GM21619 (cell line): ENCODE measurements around the gene INPP5J.
"Not testable (repeated sequence)": the region's sequence is repeated elsewhere in the genome, so short reads cannot be mapped to it uniquely, and the experiment has no call there.

Source experiments
- ATAC-seq: cut with Tn5 transposase; IDR thresholded peaks from one replicate; pipeline ENCODE4 v1.9.1; 2021; ENCODE audit not compliant: unreplicated experiment

INPP5J gene

DNA sequence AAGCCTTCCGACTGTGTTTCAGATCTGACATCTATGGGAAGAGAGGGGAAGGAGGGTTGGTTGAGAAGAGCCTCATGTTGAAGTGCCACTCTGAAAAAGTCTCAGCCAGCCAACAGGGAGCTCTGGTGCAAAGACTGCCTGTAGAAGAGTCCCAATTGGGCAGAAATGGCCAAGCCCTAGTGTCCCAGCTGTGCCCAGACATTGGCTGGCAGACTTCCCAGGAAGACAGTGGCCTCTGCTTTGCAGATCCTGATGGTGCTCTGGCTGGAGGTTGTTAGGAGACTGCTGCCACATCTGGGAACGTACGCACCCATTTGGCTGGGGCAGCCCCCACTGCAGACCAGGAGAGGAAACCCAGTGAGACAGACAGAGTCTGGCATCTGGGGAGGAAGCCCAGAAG lies 20.8 kb downstream of the INPP5J start:
- ATAC-seq: no peak

DNA sequence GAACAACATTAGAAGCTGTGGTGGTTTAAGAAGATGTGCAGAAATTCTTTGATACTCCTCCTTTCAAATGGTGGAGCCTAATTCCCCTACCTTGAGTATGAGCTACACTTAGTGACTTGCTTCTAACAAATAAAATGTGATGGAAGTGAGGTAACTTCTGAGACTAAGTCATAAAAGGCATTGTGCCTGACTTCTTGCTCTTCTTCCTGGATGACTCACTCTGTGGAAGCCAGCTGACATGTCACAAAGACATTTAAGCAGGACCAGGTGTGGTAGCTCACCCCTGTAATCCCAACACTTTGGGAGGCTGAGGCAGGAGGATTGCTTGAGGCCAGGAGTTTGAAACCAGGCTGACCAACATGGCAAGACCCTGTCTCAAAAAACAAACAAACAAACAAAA lies 21.5 kb downstream of the INPP5J start:
- no peak for ATAC-seq

GRCh38 chr22:31148488-31148887 lies 25.7 kb downstream of the INPP5J start:
- ATAC-seq: no peak

GRCh38 chr22:31148953-31149627 lies 26.3 kb downstream of the INPP5J start:
- no peak for ATAC-seq

DNA sequence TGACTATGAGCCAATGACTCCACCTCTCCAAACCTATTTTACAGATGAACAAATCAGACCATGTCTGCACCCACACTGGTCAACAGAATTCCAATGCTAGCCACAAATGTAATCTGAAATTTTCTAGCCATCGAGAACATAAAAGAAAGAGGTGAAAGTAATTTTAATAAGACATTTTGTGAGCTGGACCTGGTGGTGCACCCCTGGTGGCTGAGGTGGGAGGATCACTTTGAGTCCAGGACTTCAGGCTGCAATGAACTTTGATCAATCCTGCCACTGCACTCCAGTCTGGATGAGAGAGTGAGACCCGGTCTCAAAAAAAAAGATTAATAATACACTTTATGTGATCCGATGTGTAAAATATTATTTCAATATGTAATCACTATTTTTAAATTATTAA lies 27.8 kb downstream of the INPP5J start:
- ATAC-seq: no peak

GRCh38 chr22:31151872-31152271 lies 29.1 kb downstream of the INPP5J start:
- ATAC-seq: no peak

DNA sequence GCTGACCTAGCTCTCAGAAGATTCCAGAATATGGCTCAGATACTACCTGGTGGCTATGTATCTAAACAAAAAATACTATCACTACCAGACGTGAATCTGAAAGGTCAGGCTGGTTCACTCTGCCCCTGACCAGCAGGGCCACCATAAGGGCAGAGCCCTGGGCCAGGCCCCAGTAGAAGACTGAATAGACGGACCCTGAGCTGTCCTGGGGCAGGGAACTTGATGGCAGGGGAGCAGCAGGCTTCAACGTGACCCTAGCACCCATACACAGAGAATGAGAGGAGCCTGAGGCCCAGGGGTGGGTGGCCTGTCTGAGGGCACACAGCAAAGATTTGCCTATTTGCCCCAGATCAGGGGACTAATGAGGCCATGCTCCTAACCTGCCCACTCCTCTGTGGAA lies 30.6 kb downstream of the INPP5J start:
- no peak for ATAC-seq

DNA sequence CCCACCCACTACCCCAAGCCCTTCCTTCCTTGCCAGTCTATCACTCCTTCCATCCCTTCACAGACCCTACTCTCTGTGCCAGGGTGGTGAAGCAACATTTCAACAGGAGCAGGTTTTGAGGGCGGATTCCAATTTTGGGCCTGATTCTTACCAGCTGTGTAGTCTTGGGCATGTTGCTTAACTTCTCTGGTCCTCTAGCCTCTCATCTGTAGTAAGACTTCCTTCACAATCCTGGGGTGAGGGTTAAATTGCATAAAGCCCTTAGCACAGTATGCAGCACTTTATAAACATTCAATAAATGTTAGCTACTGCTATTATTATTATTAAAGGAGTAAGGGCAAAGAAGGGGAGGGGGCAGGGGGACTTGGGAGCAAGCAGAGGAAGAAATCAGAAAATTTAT lies 32.2 kb downstream of the INPP5J start:
- no peak for ATAC-seq

DNA sequence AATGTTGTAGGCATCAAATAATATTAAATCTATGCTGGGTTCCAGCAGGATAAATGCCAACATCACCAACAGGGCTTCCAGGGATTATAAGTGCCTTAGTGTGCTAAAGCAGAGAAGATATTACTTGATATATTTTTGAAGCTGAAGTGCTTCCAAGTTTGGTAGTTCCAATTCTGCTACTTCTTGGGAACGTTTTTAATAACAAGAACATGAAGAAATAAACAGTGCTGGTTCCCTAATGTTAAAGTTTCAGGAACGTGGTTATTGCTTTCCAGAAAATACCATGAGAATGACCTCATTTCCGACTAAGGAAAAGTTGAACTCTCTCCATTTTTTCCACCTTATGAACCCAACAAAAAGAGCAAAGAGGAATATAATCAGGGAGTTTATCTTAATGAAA lies 32.7 kb downstream of the INPP5J start:
- ATAC-seq: no peak

DNA sequence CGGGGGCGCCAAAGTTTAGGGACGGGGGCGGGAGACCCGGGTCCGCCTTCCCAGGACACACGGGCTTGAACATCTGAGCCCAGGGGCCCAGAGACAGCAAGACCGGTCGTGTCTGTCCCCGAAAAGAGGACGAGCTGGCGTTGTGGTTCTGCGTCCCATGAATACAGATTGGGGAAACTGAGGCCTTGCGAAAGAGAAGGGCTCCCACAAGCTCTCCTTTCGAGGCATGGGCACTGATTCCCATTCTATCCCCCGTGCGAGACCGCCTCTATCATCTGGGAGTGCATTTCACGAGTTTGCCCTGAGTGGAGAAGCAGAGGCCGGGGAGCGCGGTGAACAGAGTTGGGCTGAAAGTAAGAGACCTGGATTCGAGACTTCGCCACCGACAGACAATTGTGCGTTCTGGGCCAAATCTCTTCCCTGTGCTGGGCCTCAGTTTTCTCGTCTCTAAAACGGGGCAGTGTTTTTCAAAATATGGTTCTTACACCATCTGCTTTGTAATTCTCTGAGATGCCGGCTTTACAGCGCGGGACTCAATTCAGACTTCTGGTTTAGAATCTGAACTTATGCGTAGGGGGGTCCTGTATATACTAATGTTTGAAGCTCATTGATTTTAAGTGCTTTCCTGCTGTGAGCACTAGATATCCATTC lies 37.7 kb downstream of the INPP5J start:
- ATAC-seq: peak; percentile 19

DNA sequence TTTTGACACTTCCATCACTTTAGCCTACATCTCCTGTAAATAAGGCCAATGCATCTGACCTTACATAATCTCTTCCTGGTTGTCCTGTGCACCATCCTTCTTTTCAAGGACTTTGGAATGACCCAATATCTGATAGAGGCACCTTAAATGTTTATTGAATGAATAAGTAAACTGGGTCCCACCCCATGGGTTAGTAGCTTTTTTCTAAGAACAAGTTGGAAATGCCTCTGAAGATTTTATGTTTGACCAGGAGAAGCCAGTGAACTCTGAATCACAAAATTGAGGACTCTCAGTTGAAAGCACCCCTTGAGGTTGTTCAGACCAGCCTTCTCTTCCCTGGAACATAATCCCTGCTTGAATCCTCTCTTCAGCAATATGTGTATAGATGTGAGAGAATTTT lies 38.6 kb downstream of the INPP5J start:
- ATAC-seq: no peak

GRCh38 chr22:31162015-31162765 lies 39.4 kb downstream of the INPP5J start:
- ATAC-seq: no peak

GRCh38 chr22:31170971-31171370 lies 48.2 kb downstream of the INPP5J start:
- ATAC-seq: no peak

- not testable (repeated sequence) for ATAC-seq
These were observed 49.0 kb downstream of the INPP5J start for GRCh38 chr22:31171734-31172133.

DNA sequence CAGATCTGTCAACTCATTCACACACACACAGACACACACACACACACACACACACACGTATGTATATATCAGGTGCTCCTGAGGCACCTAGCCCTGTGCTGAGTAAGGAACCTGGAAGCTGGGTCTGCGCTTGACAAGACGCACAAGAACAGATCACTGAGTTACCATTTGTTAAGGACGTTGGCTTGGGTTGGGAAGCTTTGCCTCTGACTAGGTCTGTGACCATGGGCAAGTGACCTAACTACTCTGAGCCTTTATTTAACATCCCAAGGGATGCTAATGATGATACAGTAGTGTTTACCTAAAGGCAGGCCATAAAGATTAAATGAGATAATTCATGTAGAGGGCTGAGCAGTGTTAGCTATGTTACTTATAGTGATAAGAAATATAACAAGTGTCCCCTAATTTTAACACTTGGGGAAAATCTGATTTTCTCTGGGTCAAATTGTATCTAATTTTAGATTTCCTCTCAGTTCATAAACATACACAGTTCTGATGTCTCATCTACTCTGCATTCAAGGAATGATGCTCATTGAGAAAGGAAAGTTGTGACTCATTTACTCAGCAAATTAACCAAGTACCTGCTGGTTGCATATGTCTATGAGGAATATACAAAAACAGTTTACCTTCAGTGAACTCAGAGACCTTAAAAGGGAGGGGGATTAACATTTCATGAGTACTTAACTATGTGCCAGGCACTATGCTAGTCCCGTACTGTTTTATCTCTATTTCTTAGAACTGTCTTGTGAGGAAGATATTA lies 50.8 kb downstream of the INPP5J start:
- ATAC-seq: no peak

DNA sequence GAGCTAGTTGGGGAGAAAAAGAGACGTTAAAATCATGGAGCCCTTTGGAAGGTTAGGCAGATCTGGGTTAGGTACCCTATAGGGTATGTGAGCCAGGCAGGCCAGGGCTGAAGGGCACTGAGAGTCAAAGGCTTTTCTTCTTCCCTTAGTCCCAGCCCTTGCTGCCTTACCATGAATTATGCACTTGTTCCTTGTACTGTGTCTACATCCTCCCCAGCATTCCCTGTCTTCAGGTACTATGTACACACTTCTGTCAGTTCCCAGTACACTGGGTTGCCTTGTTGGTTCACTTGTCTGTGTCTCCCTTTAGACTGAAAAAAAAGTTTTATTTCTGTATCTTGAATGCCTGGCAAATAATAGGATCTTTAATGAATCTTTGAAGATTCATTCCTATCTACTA lies 54.2 kb downstream of the INPP5J start:
- ATAC-seq: no peak

GRCh38 chr22:31177420-31178162 lies 54.8 kb downstream of the INPP5J start:
- no peak for ATAC-seq

- ATAC-seq: no peak
These were observed 56.1 kb downstream of the INPP5J start for GRCh38 chr22:31178859-31179258.

DNA sequence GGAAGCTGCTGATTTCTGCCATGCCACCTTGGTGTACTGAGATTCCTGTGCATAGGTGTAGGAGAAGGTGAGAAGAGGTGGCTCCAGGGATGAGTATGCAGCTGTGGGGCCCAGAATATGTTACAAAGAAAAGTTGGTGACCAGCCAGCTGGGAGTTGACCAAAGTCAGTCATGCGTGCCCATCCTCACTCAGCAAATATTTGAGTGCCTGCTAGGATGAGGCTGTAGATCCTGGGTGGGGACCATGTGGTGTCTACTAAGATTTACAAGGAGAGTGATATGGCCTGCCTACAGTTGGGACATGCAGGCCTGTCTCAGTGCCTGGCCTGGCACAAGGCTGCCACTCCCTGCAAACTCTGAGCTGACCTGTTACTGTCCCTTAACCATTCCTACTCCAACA lies 56.6 kb downstream of the INPP5J start:
- no peak for ATAC-seq

- ATAC-seq: no peak
These were observed 61.2 kb downstream of the INPP5J start for GRCh38 chr22:31184015-31184414.
